GM19467 (cell line): ENCODE results near the gene ZSCAN12.
"Not testable (repeated sequence)": the region's sequence is repeated elsewhere in the genome, so short reads cannot be mapped to it uniquely, and the experiment has no call there.

ENCODE experiments used
- ATAC-seq: cut with Tn5 transposase; IDR thresholded peaks from one replicate; pipeline ENCODE4 v1.9.1; 2021; ENCODE audit warnings: mild to moderate bottlenecking, moderate library complexity; ENCODE audit not compliant: unreplicated experiment

ZSCAN12 gene

DNA sequence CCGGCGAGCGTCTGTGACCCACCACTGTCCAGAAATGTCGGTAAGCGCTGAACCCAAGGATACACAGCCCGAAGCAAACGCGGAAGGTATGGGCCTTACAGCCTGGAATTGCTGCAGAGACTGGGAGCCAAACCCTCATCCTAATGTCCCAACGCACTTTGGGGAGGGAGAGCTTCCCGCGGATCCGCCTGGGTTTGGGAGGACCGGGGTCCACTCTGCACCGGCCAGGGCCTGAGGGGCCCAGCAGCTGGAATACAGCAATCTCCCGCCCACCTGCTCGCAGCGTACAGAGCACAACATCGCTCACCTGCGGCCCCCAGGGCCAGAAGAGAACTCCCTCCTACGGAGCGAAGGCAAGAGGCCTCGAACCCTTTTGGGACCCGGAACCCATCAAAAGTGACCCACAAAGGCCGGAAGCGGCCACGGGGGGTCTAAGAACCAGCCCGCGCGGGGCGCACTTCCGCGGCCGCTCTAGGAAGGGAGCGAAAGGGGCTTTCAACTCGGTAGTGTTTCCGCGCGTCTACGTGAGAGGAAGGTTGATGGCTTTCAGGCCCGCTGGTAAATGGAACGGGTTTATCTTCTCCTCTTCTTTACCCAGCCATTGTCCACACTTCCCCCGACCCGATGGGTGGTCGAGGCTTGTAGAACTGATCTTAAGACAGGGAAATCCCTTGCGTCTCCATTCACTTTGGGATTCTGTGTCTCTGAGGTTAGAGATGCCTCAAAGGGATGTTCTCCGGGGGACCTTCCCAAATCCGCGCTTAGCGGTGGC is at the start of gene ZSCAN12:
TSS of gene ZSCAN12 (minus strand) at position 398 of the 772 bp plus-strand sequence. CDS start 1,342 bp downstream, outside the sequence.
- peak; percentile 90 for ATAC-seq

DNA sequence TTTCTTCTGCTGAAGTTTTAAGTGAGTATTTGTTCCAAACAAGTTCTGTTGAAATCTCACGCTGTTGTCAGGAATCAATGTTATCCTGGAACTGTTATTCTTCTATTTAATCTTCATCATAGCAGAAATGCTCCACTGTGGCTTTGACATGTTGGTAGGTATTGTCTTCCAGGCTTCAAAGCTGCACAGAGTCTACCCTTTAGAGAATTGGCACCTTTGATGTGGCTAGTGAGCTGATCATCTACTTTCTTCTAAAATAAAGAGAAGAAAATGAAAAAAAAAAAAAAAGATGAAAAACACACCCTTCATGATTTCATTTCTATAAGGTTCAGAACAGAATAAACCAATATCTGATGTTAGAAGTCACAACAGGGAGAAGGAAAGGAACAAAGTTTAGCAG is 49.5 kb upstream of the ZSCAN12 start:
- ATAC-seq: no peak

DNA sequence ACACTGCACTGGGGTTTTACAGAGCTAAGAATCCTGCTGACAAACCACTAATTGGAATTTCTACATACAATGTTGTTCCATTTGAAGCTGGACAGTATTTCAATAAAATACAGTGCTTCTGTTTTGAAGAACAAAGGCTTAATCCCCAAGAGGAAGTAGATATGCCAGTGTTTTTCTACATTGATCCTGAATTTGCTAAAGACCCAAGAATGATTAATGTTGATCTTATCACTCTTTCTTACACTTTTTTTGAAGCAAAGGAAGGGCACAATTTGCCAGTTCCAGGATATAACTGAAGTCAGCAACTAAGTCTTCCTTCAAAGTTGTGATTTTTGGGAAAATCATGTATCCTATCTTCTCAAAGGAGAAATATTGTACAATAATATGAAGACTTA is 48.0 kb upstream of the ZSCAN12 start:
- ATAC-seq: not testable (repeated sequence)

DNA sequence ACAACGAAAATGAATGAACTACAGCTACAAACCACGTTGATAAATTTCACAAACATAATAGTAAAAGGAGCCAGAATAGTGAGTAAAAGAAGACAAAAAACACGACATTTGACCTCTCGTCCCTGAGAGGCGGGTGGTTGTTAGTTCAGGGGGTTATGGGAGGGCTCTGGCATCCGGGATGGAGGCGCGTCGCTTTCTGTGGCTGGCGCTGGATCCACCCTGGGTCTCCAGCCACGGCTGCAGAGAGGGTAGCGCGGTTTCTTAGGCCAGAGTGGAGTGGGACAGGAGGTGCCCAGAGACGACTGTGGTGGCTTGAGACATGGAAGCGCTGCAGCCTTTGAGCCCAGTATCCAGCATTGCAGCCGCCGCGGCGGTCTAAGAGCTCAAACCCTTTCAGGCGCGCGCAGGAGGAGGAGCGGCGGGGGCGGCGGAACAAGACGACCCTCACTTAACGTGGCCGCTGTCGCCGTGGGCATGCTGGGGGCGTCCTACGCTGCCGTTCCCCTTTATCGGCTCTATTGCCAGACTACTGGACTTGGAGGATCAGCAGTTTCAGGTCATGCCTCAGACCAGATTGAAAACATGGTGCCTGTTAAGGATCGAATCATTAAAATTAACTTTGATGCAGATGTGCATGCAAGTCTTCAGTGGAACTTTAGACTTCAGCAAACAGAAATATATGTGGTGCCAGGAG is 47.4 kb upstream of the ZSCAN12 start:
- ATAC-seq: no peak

DNA sequence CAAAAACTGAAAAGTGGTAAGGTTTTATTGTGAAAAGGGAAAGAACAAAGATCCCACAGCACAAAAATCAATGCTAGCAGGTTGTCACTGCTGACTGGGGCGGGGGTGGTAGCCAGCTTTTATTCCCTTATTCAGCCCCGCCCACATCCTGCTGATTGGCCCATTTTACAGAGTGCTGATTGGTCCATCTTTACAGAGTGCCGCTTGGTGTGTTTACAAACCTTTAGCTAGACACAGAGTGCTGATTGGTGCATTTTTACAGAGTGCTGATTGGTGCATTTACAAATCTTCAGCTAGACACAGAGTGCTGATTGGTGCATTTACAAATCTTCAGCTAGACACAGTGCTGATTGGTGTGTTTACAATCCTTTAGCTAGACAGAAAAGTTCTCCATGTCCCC is 45.2 kb upstream of the ZSCAN12 start:
- ATAC-seq: not testable (repeated sequence)

DNA sequence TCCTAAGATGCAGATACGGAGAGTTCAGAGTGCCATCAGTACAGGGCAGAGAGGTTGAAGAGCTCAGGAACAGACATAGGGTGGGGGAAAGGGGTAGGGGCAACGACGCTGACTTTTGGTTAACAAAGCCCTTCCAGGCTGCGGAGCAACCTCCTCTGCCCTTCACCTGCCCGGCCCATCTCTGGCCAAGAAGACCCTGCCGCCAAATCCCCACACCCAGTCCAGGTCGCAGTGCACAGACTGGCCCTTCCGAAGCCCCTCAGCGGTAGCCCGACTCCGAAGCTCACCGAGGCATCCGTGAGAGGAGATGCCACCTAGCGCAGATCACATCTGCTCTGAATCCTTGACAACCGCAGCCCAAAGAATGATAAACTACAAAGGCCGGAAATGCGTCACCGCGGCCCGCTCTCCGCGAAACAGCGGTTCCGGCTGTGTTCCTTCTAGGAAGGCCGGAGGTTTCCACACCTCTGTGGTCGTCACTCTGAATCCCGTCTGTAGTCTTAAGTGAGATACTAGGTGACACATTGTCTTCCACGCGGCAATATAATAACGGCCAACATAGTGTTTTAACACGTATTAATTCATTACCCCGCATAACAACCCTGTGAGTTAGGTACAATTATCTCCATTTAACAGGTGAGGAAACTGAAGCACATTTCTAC is 43.7 kb upstream of the ZSCAN12 start, which contains the start of gene ZSCAN23:
TSS of gene ZSCAN23 (minus strand) at position 380 of the 662 bp plus-strand sequence. CDS start 7,225 bp downstream, outside the sequence.
- peak; percentile 90 for ATAC-seq

DNA sequence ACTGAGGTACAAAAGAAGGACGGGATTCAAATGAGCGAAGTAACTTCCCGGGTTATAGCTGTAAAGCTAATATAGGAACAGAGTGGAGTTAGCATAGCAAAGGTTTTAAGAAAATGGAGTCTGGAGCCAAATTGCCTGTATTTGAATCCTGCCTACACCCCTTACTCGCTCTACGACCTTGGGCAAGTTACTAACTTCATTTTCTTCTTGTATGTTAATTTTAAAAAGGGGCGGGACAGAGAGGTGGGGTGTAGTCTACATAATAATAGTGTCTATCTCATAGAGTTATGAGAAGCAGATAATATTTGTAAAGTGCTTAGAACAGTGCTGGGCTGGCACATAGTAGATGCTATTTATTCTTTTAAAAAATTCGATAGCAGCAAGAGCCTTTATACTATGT is 43.0 kb upstream of the ZSCAN12 start:
- ATAC-seq: no peak

DNA sequence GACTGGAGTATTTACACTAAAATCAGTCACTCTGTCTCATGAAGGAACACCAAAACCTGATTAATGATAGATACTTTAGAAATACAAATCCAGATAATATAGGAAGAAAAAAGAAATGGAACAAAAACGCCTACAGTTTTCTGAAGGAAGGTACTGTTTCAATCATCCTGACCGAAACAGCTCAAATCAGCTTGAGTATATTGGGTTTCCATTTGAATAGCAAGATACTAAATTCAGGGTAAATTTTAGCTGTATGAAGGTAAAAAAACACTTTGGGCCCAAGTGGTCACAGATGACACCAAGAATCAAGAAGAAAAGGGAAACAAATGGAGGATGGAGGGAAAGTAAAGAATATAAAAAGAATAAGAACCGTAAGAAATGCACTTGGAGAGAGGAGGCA is 36.9 kb upstream of the ZSCAN12 start:
- ATAC-seq: no peak

DNA sequence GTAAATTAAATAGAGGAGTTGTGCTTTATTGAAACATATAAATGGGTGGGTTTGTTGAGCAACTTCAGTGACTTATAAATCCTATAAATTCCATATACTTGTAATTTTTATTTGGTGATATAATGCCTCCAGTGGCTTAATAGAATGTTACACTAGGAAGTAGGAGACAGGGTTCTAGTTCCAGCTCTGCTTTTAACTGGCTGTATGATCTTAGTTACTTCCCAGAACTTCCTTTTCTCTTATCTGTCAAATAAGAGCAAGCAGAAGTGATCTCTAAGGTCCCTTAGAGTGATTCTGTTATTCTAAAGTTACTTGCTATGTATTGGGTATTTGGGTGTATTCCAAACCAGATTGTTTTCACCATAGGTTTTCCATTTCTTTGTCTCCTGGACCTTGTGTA is 33.6 kb upstream of the ZSCAN12 start:
- ATAC-seq: no peak

DNA sequence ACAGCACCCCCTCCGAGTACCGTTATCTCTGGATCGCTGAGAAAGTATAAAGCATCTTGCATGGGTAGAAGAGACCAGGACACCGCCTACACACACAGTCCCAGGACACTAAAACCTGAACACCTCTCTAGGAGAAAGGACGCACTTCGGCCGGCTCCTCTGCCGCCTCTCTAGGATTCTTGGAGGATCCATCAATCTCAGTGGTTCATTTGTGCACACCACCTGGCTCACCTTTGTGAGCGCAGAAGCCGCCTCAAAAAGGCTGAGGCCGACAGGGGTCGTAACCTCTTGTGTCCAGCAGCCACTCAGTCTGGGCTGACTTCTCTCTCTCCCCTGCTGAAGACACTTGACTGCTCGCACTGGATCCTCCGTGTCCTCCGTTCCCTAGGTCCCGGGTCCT is 30.2 kb upstream of the ZSCAN12 start:
- no peak for ATAC-seq

DNA sequence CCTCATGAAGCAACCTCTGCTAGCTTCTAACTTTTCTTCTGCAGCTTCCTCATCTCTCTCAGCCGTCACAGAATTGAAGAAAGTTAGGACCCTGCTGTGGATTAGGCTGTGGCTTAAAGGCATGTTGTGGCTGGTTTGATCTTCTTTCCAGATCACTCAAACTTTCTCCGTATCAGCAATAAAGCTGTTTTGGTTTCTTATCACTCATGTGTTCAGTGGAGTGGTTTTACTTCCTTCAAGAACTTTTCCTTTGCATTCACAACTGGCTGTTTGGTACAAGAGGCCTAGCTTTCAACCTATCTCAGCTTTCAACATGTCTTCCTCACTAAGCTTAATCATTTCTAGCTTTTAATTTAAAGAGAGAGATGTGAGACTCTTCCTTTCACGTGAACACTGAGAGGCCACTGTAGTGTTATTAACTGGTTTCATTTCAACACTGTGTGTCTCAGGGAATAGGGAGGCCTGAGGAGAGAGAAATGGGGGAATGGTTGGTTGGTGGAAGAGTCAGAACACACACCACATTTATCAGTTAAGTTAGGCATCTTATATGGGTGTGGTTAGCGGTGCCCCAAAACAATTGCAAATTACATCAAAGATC is 26.5 kb upstream of the ZSCAN12 start:
- ATAC-seq: no peak

DNA sequence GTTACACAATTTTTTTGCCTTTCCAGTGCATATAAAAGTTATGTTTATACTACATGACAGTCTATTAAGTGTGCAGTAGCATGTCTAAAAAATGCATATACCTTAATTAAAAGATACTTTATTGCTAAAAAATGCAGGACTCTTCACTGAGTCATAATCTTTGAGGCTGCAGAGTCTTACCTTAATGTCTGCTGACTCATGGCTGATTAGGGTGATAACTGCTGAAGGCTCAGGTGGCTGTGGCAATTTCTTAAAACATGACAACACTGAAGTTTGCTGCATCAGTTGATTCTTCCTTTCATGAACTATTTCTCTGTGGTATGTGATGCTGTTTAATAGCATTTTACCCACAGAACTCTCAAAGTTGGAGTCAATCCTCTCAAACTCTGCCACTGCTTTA is 24.6 kb upstream of the ZSCAN12 start:
- no peak for ATAC-seq

DNA sequence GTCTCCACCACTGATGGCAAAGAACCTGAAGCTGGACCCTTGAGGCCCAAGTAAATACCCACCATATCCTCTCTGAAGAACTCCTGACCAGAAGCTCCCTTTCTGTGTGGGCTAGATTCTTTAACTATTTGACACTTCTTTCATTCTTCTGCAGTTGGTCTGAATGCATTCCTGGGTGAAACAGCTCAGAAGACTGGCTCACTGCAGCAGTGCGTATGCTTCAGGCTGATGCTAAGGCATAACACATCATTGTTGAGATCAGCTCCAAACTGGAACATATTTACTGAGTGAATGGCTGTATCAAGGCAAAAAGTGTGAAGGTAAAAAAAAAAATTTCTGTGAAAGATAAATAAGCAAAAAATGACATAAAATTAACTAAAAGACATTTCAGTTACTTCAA is 24.0 kb upstream of the ZSCAN12 start:
- no peak for ATAC-seq

DNA sequence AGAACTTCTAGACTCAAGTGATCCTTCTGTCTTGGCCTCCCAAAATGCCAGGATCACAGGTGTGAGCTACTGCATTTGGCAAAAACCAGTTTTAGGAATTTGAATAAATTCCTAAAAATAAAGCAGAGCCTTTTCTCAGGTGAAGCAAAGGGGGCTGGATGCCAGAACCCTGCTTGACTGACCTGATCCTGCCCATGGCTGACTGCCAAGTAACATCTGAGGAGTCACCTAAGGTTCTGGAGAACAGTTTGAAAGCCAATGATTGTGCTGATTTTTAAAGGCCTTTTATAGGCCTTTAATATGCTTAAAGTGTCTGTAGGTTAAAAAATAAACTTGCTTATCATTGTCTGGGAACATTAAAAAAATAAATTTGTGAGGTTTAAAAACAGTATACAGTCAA is 14.1 kb upstream of the ZSCAN12 start:
- ATAC-seq: no peak

DNA sequence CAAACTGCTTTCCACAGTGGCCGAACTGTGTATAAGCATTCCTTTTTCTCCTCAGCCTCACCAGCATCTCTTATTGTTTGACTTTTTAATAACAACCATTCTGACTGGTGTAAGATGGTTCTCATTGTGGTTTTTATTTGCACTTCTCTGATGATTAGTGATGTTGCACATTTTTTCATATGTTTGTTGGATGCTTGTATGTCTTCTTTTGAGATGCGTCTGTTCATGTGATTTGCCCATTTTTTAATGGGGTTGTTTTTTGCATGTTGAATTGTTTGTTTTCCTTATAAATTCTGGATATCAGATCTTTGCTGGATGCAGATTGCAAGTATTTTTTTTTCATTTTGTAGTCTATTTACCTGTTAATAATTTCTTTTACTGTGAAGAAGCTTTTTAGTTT is 11.2 kb upstream of the ZSCAN12 start:
- ATAC-seq: no peak

DNA sequence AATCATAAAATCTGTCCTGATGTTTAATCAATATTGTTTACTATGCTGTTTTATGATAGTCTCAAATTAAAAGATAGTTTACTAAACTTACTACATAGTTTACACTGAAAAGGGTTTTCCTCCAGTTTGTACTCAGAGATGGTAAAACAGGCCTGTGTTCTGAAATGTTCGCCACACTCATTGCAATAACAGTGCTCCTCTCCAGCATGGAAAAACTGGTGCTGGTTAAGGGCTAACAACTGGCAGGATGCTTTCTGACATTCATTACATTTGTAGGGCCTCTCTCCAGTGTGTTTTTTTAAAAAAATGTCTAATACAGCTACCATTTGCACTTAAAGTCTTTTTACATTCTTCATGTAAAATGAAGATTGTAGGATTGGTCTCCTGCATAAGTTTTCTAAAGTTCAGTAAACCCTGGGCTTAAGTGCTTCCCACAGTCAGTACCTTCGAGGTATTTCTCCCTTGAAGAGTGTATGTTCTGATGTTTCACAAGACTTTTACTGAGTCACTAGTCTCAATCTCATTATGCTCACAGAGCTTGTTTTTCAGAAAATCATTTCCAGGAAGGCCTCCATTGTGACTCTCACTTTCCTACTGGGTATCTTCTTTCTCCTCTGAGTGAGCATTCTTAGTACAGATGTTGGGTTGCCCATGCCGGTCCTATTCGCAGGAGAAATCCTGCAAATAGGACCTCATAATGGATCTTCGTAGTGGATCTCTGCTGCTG is 8.7 kb upstream of the ZSCAN12 start:
- ATAC-seq: no peak

DNA sequence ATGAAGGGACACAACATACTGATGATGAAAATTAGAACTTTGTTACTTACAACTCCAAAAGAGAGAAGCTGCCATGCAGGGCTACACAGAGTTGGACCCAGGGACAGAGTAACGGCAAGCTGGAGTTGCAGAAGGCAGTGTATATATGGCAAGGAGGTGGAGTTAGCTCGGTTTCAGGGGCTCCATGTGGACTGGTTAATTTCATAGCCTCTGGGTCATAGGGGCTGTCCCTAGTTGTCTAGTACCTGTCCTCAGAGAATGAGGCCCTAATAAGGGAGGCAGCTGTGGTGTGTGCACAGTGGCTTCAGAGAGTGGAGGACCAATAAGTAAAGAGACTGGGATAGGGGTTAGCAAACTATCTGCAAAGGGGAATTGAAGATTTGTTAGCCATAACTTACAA is 7.9 kb upstream of the ZSCAN12 start:
- no peak for ATAC-seq

DNA sequence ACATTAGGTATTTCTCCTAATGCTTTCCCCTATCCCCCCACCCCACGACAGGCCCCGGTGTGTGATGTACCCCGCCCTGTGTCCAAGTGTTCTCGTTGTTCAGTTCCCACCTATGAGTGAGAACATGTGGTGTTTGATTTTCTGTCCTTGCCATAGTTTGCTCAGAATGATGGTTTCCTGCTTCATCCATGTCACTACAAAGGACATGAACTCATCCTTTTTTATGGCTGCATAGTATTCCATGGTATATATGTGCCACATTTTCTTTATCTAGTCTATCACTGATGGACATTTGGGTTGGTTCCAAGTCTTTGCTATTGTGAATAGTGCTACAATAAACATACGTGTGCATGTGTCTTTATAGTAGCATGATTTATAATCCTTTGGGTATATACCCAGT is 4.4 kb upstream of the ZSCAN12 start:
- ATAC-seq: not testable (repeated sequence)

DNA sequence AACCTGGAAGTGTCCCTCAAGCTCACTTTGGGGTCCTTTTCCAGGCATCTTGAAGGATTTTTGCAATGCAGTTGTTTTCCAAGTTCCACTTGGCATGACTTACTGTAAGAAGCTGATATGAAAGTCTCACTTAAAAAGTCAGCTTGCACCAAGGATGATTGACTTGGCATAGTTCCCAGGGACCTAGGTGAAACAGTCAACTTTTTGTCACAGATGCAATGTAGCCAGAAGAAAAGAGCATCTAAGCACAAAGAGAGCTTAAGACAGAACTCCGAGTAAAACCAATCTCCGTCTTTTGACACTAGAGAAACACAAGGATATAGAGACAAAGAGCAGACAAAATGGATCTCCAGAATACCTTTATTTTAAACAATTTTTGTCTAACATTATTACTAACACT is 2.6 kb upstream of the ZSCAN12 start:
- no peak for ATAC-seq

DNA sequence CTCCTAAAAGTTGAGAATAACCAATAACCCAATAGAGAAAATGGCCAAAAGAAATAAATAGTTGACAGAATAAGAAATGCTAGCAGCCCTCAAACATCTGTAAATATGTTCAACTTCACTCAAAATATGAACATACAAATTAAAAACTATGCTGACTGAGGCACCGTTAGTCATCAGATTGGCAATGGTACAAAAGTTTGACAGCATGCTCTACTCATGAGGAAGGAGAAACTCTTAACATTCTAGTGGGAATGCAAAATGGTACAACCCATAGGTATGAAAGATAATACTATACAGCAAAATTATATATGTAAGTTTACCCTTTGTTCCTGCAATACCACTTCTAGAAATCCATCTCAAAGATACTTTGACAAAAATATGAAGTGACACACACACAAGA is 1.6 kb upstream of the ZSCAN12 start:
- ATAC-seq: no peak

DNA sequence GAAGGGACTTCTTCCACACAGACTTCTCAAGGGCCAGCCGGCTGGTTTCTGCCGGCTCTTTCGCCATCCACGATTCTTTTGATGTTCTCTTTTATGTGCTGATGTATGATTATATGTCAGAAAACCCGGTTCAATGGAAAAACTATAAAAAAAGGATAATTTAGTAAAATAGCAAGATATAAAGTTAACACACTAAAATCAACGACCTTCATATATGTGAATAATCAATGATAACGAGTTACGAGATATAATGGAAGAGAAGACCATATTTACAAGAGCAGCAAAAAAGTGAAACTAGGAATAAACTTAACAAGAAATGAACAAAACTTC is 540 bp upstream of the ZSCAN12 start:
- no peak for ATAC-seq
